ENCODE measurements around the gene ITGA11. TPM values are rescaled to one million over a fixed set of nuclear protein-coding genes. Genes with fewer than 3 reads are reported as not detected.
A peak's percentile ranks its signal among the peaks of the same experiment; 100 is the strongest.

Gene ITGA11
- total RNA-seq, 1 donor from 2014 or later = 6.0 TPM

DNA sequence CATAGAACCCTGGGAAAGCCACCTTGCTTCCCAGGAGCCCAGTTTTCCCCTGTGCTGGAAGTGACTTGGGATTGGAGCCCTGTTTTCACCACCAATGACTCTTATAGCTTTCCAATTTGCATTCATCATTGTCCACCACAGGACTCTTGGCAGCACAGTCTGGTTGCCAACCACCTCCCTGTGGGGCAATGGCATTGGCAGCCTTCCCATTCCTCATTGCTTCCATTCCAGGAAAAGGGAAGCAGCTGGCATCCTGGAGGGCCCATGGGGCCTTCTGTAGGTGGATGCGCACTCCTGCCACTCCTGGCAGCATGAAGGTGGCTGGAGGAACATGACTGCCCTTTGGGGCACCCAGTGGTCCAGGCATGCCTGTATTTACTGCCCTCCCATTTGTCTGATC lies 96.7 kb downstream of the ITGA11 start:
- DNase-seq (ENCODE audit: low read depth in 2 of 2) = peak; percentile 32 to 66

DNA sequence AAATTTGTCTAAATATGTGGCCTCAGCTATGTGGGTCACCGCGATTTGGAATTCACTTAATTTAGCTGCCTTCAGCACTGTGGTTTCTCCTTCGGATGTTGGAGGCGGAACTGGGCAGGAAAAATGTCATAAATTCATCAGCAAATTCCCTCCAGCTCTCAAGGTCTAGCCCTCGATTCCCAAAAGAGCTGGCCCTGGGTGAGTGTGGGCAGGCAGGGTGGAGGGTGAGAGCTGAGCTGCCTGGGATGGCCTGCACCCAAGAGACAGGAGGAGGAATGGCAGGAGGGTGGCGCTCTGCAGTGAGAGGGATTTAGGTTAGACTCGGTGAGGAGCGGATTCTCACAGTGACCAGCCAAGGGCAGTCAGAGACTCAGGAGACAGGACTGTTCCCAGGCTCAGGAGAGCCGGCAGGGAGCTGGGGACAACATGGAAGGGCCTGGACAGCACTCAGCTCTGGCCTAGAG lies 97.3 kb downstream of the ITGA11 start:
- DNase-seq (ENCODE audit: low read depth in 2 of 2) = peak in 1 of 2 donors; percentile 9

DNA sequence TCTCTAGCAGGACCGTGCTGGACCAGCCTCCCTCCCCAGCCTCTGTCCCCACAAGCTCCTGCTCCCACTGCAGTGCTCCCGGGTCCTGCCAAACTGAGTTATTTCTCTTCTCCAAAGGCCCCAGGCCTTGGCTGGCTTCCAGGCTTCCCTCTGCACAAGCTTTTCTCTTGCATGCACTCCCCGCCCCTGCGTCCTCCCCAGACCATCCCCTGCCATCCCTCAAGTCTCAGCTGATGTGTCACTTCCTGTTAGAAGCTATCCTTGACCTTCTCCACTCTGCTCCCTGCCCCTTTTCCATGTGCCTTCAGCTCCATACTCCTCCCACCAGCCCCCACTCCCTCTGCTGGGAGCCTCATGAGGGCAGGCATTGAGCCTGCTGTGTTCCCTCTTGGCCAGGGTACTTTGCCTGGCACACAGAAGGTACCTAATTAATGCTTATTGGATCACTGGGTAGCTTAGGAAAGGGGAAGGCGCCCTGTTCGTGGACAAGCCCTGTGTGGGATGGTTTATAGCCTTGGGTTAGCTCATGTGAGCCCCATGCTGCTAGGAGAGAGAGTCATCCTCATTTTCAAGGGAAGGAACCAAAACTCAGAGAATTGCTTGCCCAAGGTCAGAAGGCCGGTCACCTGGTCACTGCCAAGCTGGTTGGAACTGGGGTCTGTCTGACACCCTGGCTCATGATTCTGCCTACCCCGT lies 98.0 kb downstream of the ITGA11 start:
- DNase-seq (ENCODE audit: low read depth in 2 of 2) = peak in 1 of 2 donors; percentile 52

DNA sequence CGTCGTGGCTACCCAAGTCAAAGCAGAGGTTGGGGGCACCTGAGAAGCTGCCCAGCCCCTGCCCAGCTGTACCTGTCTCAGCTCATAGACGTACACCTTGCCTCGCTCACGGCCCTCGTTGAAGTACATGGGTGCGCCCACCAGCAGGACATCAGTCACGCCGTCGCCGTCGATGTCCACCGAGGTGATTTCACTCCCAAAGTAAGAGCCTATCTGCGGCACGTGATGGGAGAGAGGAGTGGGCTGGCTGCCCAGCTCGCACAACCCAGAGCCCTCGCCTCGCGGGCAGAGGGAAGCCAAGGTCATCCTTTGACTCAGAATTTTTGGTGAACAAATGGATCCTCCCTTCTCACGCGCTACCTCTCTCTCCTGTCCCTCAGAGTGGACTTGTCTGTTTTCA lies 99.7 kb downstream of the ITGA11 start:
- DNase-seq (ENCODE audit: low read depth in 2 of 2) = no peak

DNA sequence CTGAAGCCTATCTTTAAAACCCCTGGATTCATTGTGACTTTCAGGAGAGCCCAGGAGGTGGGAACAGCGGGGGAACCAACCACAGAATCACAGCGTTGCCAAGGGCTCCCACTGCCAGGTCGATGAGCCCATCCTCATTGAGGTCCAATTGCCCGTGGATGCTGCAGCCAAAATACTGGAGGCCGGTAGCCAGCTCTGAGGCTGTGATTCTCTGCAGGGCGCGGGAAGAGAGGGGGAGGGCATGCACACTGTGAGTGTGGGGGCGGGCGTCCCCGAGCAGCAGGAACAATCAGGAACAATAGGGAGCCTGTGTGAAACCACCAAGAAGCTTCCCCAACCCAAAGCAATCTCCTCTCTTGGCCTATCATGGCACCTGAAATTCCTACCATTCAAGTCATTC lies 101.1 kb downstream of the ITGA11 start:
- DNase-seq (ENCODE audit: low read depth in 2 of 2) = no peak

DNA sequence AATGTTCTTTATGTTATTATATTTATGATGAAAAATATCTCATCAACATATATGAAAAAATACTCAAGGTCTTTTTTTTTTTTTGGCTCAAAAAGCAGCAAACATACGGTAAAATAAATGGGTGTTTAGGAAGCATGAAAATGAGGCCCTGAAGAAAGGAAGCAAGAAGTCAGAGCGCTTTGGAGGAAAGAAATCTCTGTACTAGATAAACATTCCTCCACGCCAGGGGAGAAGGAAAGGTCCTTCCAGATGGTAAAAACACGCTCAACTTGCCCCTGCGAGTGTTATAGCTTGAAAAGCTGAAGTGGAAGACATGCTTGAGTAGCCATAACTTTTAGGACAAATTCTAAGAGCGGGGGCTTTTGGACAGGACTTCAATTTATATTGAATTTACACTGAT lies 101.5 kb downstream of the ITGA11 start:
- DNase-seq (ENCODE audit: low read depth in 2 of 2) = no peak

DNA sequence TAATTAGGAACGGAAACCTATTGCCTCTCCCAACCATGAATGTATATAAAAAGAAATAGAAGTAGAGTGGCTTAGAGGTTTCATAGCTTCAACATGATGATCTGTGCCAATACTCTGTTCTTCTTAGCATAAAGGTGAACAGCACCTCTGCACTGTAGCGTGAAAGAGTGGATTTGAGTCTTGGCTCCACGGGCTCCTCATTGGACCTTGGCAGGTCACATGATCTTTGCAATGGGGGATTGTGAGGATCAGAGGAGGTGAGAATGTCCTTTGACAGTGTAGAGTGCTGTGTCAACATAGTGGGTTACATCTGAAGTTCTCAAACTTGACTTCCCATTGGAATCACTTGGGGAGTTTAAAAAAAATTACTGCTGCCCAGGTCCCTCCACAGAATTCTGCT lies 103.0 kb downstream of the ITGA11 start:
- DNase-seq (ENCODE audit: low read depth in 2 of 2) = no peak

DNA sequence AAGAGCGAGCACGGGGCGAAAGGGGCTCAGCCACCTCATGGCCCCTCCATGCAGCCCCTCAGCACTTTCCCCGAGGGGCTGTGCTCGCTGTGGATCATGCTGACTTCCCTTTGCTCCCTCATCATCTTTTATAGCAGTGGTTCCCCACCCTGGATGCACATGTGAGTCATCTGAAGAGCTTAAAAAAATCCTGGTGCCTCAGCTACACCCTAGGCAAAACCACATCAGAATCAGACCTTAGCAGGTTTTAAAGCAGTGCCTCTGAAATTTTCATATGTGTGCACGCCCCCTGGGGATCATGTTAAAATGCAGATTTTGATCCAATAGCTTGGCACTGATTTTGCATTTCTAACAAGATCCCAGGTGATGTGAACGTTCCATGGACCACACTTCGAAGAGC lies 103.5 kb downstream of the ITGA11 start:
- no peak for DNase-seq (ENCODE audit: low read depth in 2 of 2)

DNA sequence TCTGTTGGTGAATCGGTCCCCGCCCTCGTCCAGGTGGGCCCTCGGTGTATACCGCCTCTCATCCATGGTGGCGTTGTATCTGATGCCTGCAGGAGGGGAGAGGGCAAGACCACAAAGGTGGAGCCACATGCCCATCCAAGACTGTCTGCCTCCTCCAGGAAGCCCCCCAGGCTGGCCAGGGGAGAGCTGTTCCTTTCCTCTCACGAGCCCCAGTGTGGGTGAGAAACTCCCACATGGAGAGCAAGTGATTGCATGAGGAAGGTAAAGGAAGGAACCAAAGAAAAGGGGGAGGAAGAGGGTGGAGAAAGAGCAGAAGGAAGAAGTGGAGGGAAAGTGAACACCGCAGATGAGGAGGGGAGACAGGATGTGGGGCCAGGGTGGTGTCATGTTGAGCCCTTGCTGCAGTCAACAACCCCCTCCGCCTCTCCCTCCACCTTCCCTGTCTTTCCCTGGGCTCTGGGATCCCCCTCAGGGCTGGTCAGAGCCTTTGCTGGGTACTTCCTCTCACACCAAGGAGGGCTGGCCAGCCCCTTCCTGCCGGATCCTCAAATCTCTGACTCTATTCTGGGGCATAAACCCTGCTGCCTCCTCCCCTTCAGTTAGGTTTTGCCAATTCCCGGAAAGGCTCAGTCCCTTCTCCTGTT lies 105.1 kb downstream of the ITGA11 start:
- no peak for DNase-seq (ENCODE audit: low read depth in 2 of 2)

DNA sequence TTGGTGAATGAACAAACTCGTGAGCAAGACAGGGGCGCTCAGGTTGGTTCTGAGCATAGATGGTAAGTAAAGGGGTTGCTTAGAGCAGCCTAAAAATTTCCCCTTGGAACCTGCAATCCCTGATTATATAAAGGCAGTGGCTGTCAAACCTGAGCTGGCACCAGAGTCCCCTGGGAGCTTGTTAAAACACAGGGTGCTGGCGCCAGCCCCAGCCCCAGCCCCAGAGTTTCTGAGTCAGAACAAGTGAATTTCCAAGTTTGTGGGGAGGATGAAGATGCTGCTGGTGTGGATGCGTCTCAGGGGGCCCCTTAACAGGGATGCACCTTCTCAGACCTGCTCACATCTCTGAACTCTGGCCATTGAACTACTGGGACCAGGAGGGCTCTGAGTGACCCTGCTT lies 106.2 kb downstream of the ITGA11 start:
- no peak for DNase-seq (ENCODE audit: low read depth in 2 of 2)

DNA sequence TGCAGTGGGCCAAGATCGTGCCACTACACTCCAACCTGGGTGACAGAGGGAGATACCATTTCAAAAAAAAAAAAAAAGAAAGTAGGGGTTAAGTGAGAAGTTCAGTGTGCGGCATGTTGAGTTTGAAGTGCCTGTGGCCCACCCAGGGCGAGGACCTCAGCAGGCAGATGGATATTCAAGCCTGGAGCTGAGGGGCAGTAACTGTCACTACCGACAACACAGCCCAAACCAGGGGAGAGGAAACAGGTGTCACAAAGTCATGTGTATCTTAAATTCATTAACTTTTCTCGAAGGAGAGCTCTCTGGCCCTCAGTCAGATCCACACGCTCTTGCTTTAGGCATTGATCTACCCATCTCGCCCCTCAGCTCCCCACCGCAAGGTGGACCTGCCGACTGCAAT lies 109.2 kb downstream of the ITGA11 start:
- DNase-seq (ENCODE audit: low read depth in 2 of 2) = no peak

DNA sequence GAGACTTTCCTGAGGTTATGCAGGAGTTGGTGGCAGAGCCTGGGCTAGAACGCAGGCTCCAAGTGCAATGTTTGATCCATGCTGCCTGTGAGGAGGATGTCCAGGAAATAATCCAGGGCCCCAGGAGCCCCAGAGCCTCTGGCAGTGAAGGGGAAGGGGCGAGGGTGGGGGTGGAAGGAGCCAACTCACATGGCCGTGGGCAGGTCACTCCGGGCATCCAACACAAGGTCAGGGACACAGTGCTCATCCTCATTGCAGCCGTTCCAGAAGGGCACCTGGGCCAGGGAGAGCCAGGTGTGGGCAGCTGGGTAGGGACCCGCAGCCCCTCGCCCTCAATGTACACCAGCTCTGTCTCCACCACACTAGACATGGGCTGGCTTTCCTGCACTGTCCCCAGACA lies 110.7 kb downstream of the ITGA11 start:
- DNase-seq (ENCODE audit: low read depth in 2 of 2) = no peak

DNA sequence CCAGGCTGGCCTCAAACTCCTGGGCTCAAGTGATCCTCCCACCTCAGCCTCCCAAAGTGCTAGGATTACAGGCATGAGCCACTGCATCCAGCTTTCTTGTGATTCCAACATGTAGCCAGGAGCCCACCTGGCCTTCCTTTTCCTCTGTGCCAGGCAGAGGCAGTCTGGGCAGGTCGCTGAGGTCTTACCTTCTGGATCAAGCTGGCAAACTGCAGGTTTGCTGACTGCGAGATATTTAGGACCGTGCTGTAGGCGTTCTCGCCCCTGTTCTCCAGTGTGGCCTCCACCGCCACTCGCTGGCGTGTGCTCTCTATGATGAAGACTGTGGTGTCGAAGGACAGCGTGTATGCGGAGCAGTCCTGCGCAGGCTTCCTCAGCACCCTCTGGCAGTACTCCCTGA lies 112.0 kb downstream of the ITGA11 start:
- no peak for DNase-seq (ENCODE audit: low read depth in 2 of 2)

DNA sequence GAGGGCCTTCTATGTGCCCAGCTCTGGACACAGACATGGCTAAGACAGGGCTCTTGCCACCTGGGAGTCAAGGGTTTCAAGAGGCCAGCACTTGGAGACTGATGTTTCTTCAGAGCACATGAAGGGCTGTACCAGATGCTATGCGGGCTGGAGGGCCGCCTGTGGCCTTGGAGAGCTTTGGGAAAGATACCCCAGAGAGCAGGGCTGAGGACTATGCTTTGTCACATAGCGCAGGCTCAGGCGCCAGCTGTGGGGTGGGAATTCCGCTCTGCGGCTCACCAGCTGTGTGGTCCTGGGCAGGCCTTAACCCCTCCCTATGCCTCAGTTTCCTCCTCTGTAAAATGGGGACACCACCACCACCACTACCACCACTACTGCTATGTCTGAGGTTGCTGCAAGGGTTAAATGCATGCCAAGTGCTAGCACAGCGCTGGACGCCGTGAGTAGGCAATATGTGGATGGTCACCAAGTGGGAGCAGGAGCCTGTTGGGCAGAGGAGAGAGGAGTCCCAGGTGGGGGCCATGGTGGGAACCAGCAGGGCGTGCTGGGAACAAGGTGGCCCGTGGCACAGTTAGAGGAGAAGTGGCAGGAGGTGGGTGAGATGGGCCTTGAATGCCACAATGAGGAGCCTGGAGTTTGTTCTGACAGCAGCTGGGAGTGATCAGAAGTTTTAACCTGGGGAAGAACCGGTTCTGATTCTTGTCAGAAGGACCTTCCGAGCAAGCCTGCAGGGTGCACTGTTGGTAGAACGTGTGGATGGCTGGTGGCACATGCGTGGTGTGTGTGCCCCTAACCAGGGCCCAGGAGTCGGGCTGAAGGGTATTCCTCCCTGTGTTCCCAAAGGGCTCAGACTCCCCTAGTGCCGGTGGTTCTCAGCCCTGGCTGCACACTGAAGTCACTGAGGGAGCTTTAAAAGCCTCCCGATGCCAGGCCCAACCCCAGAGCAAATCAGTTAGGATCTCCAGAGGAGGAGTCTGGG lies 112.7 kb downstream of the ITGA11 start:
- DNase-seq (ENCODE audit: low read depth in 2 of 2) = no peak

DNA sequence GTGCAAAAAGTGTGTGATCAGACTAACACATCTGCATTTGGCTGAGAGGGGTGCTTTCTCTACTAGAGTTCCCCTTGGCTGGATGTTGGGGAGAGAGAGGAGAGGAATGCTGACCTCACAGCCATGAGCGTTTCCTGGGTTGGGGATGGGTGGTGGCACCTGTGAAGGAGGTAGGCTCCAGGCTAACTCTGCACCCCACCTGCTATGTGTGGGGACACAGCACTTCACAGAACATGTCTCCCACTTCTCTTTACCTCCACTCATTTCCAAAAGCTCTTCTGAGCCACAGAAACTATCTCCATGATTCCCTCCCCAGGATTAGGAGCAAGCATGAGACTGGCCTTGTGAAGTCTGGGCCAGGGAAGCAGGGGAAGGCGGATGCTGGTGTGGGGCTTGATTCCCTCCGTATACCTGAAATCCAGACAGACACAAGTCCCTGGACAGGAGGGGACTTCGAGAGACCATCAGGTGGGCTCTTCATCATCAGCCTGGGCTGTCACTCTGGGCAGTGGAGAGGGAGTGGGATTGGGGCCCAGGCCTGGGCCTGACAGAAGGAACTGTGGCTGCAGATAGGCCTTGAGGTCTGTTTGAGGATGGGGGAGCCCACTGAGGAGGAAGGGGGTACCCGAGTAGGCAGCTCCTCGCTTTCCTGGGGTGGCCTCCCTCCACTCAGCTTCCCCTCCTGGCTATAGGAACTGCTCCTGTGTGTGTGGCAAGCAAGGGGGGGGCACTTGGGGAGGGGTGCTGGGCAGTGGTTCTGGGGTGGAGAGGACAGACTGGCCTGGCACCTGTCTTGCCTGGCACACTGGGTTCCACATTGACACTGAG lies 113.7 kb downstream of the ITGA11 start:
- DNase-seq (ENCODE audit: low read depth in 2 of 2) = no peak

DNA sequence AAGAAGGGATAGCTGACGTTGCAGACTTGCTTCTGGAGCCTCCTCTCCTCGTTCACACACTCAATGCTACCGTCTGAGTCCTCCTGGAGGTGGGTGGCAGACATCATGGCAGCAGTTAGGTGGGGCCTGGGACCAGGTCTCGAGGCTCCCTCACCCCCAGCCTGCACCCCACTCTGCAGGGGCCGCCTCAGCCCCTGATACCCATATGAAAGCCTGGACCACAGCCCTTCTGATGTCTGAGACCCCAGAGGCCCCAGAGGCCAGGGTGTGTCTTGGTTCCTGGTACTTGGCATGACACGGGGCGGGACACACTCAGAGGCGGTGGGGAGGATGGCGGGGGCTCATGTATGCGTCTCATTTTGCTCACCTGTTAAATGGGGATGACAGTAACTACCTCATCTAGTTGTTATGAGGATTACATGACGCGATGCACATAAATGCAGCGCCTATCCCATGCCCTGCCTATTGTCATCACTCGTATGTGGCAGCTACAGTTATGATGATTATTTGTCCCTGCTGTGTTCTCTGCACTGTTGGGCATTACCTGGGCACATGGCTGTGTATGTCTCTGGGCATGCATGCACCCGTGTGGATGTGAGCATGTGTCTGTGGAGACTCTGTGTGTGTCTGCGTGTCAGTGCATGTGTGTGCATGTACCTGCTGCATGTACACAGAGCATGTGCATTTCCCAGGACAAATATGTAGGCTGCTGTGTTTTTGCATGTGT lies 114.5 kb downstream of the ITGA11 start:
- no peak for DNase-seq (ENCODE audit: low read depth in 2 of 2)

DNA sequence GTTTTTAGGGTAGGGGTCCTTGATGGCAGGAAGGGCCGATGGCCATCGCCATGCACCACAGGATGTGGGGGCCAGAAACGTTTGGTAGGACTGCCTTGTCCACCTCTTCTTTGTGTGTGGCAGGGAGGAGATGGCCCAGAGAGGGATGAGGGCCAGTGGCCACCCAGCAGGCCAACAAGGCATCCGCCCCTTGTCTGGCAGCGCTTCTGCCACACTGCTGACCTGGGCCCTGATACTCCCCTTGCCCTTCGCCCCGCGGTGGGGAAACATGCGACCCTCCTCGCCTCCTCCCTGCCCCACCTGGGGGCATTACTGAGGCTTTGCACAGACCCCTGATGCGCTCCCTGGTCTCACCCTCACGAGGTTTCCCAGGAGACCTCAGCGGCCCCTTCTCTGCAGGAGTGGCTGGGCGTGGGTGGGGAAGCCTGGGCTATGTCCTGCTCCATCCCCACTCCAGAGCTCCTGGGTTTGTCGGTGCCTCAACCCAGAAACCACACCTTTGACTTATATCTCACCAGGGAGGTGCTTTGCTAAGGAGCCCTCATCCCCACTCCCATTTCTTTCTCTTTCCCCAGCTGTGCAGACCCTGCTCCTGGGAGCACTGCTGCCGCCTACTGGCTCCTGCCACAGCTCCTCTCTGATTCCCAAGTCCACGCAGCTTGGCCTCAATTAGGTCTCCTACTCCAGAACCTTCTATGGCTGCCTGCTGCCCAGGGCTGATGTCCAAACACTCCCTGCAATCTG lies 115.7 kb downstream of the ITGA11 start:
- peak in 1 of 2 donors; percentile 47 for DNase-seq (ENCODE audit: low read depth in 2 of 2)

DNA sequence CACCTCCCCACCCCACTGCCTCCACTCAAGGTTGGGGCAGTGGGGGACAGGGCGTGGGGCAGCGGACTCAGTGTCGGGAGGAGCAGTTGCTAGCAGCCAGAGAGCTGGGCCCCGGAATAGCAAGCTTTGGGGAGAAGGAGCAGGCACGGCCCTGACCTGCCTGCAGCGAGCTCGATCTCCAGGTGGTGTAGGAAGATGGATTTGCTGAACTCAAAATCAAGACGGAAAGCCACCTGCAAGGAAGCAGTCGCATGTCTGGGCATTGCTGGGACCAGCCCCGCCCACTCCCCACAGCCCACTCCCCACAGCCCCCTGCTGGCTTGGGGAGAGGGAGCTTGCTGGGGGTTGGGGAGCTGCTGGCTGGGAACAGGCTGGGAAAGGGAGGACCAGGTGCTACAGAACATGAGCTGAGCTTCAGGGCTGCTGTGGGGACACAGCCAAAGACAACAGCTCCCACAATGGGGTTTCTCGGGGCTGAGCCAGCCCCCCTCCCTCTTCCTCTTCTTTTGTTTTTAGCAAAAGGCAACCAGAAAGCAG lies 116.4 kb downstream of the ITGA11 start:
- DNase-seq (ENCODE audit: low read depth in 2 of 2) = peak; percentile 38 to 85

DNA sequence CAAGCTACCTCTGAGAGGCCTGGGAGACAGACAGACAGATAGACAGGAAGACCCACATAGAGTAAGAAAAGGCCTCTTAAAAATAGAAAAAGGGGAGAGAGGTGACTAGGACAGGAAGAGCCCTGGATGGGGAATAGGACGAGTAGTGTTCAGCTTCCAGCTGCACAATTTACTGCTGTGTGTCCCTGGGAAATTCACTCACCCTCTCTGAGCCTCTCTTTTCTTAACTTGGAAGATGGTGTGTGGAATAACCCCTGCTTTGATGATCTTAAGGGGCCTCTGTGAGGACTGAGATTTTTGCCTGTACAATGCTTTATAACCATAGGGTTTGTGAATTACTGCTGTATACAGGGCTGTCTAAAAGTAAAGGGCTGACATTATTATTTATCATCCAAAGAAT lies 116.9 kb downstream of the ITGA11 start:
- no peak for DNase-seq (ENCODE audit: low read depth in 2 of 2)

DNA sequence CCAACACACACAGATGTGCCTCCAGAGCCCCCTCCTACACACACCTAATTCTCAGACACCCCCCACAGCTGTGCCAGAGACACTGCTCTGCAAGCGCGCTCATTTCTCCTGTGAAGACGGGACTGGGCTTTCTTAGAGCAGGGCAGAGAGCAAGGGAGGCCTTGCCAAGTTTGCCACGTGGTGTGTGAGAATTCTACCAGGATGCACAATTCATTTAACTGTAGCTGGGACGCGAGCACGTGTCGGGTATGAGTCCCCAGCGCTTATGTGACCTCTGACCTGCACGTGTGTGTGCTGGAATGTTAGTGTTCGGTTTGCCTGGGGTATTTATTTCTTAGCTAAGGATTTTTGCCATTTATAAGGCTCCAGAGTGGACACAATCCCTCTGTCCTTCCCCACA lies 117.4 kb downstream of the ITGA11 start:
- DNase-seq (ENCODE audit: low read depth in 2 of 2) = peak in 1 of 2 donors; percentile 62

All from dermis microvascular lymphatic vessel endothelial cell (primary cell).